Lung microvascular endothelial cell (primary cell): ENCODE measurements around the gene CTSD. TPM values are rescaled to one million over a fixed set of nuclear protein-coding genes. Genes with fewer than 3 reads are reported as not detected.

Experiments used
- DNase-seq, 2 donors: peaks; one replicate each; pipeline versions ENCODE4 v3.0.0 to v3.0.0-alpha.2; 2010; ENCODE audit warnings: low read depth in 2 of 2
- total RNA-seq: library from RNA; depleted of rRNA; stranded (reverse); fragments of >200 nt; gene quantifications from 2 replicates; pipeline ENCODE4 v1.2.1, GENCODE V29; 2014

CTSD gene
- total RNA-seq, 1 donor from 2014 or later, result 532 TPM

DNA sequence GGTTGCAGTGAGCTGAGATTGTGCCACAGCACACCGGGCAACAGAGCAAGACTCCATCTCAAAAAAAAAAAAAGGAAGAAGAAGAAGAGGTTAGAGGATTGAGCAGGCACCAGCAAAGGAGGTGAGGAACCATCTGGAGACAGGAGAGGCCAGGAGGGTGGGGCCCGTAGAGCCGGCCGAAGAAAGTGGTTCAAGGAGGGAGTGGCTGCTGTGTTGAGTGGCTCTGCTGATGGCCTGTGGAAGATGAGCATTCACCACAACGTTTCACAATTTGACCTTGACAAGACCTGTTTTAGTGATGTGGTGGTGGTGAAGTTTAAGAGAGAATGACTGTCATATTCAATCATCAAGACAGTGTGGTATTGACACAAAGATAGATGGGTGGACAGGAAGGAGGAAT lies 6.8 kb upstream of the CTSD start:
- DNase-seq, result no peak

DNA sequence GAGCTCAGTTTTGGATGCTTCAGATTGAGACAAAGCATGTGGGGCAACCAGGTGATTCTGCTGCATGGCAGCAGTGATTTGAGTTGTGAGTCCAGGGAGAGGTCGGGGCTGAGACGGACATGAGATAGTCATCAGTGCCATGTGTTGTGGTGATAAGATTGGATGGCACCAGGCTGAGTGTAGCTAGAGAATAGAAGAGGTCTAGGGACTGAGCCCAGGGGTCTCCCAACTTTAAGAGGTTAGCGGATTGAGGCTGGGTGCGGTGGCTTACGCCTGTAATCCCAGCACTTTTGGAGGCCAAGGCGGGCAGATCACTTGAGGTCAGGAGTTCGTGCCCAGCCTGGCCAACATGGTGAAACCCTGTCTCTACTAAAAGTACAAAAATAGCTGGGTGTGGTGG lies 6.3 kb upstream of the CTSD start:
- no peak for DNase-seq

DNA sequence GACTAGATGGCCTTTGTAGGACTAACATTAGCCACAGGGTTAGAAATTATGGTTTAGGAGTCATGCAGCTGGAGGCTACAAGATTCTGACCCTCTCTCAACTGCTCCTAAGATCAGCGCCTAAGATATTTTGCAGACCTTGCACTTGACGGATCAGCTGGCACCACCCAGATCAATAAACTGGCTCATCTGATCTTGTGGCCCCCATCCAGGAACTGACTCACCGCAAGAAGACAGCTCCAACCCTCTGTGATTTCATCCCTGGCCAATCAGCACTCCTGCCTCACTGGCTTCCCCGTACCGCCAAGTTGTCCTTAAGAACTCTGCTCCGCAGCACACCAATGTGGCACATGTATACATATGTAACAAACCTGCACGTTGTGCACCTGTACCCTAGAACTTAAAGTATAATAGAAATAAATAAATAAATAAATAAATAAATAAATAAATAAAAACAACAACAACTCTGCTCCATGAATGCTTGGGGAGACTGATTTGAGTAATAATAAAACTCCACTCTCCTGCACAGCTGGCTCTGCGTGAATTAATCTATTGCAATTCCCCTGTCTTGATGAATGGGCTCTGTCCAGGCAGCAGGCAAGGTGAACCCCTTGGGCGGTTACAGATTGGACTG lies 5.7 kb upstream of the CTSD start:
- peak in 1 of 2 donors; percentile 35 for DNase-seq

DNA sequence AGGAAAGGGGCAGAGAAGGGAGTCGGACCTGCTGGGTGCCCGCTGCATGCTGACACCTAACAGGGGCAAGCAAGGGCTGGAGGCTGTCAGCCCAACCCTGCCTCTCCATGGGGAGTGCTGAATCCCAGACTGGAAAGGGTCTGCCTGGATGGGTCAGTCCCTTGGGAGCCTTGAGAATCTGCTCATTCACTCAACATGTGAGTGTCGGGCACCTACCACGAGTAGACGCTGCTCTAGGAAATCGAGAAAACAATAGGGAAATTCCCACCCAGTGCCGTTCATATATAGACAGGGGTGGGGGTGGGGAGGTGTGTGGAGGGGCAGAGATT lies 4.4 kb upstream of the CTSD start:
- no peak for DNase-seq

DNA sequence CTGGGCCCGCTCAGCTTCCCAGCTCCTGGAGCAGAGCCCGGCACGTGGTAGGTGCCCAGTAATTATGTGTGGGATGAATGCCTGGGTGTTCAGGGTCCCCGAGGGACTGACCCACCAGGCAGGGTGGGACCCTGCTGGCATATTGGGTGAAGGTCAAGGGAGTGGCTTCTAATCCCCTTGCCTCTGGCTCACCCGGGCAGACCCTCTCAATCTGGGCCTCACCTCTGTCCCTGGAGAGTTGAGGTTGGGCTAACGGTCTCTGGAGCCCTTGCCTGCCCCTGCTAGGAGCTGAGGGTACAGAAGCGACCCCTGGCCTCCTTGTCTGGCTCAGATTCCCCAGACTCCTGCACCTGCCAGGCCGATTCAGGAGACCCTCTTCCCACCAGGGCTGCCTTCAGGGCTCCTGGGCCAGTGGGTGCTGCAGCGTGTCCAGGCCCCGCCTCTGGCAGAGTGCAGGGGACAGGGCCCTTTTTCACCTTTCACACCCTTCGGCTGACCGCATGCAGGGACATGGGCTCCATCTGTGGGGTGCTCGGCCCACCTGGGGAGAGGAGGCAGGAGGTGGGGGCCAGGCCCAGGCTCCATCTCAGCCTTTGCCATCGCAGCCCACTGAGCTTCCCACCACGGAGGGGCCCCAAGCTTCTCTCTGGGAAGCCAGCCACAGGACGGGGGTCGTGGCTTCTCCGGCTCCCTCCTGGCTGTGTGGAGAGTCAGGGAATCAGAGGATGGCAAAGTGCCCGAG lies 3.8 kb upstream of the CTSD start:
- no peak for DNase-seq

DNA sequence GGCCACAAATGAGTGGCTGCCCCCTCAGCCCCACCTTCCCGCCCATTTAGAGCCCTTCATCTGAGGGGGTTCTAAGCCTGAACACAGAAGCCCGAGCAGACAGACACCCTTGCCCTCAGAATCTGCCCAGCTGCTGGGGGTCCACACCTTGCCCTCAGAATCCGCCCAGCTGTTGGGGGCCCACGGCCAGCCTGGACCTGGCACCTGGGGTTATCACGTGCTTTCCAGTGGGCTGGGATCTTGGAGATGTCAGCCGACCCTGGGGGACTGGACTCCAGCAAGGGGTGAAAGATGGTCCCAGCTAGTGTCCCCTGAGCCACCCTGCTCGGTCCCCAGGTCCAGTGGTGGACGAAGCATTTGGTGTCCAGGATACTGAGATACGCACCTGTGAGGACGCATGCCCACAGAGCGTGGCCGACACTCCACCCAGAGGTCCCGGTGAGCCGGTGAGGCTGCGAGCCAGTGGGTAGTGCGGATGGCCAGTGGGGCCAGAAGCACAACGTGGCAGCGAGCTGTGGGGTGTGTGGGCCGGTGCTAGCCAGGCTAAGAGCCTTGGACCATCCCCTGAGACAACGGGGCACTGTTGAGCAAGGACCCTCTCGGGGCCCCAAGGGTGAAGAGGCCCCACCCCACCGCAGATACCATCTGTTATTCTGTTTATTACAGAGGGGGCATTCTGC lies 3.1 kb upstream of the CTSD start:
- no peak for DNase-seq

DNA sequence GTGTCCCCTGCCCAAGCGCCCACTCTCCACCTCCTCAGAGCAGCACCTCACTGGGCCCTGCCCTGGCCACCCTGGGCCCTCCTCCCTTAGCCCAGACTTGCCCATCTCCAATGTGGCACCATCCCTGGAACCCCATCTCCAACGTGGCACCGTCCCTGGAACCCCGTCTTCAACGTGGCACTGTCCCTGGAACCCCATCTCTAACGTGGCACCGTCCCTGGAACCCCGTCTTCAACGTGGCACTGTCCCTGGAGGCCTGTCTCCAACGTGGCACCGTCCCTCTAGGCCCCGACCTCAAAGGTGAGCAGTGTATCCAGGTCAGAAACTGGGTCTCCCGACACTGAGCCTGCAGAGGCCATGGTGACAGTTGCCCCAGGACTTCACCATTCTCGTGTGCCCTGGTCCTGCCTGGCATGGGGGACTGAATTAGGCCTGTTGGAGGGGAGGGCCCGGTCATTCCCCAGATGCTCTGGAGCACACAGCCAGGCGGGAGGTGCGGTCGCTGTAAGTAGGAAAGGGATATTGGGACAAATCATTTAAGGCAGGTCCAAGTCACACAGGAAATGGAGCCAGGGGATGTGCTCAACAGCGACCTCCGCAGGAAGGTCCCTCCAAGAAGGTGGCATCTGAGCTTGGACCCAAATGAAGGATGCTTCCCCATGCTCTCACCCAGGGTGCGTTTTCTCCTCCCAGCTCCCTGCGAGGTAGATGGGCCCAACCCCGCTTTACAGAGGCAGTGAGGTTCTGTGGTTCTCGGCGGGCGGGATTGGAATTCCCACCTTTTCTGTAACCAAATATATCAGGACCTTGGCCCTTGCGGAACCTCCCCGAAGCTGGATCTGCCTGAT lies 2.4 kb upstream of the CTSD start:
- no peak for DNase-seq

DNA sequence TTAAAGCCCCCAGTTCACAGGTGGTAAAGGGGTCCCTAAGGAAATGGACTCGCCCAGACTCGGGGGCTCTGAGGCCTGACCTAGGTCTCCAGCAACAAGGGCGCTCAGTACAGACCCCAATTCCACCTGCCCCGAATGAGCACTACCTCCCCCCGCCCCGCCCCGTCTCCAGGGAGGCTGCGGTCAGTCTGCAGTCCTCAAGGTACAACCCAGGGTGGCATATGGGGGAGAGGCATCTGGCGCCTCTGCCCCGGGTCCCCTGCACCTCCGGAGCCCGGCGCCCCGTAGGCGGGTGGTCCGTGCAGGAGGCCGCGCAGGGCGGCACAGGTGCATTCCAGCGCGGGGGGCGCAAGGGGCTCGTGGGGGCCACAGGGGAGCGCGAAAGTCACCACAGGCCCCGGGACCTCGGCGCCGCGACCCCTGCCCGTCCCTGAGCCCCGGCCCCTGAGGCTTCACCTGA lies 361 bp downstream of the CTSD start:
- DNase-seq, result no peak

DNA sequence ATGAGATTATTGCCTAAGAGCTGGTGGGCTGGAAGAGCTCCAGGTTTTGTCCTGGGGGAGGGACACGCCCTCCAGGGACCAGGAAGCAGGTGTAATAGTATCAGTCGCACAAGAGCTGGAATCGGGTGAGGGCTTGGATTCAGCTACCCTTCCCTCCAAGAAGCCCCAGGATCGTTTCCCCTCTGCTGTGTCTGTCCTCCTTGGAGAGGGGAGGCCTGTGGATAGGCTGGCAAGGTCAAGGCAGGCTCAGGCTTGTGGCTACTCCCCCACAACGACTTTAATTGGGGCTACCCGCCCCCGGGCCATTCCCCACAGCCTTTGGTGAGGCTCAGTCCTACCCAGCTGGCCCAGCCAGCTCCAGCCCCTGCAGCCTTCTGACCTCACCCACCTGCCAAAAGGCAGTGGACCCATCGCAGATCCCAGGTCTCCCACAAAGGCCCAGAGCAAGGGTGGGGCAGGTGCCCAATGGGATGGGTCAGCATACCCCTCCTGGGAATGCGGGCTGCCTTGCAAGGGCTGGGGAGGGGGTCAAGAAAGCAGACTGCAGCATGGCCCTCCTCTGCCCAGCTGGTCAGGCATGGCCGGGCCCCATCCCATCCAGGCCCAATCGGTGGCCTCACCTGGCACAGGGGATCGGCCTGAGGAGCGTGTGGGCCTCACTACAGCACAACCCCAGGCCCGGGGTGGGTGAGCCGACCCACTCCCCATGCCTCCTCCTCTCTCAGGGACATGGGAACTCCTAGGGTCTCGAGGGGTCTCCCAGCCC lies 1.0 kb downstream of the CTSD start:
- DNase-seq, result peak in 1 of 2 donors; percentile 86

DNA sequence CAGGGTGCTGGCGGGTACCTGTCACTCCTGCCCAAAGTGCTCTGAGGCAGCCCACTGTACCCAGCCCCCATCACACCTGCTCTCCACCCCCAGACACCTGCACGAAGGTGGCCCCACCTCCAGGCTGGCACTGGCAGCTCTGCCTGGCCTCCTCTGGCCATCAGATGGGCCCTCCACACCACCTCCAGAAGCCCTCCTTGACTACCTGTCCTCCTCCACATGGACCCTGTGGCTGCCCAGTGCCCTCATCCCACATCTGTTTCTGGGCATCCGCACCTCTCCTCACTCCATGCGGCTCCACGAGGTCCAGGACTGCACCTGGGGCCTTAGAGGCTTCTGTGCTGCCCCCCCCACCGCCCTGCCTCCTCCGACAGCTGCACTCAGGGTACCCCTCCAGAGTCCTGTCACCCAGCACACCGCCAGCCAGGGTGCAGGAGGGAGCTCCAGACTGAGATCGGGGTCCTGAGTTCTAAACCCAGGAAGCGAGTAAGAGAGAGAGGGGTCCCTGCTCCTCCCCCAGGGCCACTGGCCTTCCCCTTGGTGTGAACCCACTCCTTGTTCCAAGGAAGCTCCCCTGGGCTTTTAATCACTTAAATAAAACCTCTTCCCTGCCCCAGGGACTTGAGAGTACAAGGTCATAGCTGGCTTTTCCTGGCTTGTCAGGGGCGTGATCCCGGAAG lies 1.7 kb downstream of the CTSD start:
- DNase-seq, result peak in 1 of 2 donors; percentile 35

DNA sequence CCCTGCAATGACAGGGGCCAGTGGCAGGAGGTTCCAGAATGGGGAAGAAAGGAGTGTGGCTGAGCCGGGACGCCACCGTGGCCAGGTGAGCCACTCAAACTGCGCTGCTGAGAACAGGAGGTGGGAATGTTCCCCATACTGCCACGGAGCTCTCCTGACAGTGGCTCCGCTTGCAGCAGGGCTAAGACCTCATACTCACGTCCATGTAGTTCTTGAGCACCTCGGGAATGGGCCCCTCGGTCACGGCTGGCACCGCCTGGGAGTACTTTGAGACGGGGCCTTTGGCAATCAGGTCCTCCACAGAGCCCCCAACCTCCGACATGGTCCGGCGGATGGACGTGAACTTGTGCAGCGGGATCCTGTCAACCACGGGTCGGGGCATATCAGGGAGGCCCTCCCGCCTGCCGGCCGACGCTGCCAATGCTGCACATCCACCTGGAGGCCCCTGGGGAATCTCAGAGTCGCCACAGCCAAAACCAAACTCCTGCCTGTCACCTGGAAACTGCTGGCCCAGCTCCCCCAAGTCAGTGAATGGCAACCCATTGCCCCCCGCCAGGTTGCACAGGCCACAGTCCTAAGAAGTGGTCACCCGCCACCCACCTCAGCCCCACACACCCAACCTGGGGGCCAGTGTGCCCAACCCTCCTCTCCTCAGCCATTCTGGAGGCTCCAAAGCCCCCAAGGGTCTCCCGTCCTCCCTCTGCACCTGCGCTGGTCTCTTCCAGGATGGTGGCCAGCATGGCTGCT lies 2.4 kb downstream of the CTSD start:
- no peak for DNase-seq

DNA sequence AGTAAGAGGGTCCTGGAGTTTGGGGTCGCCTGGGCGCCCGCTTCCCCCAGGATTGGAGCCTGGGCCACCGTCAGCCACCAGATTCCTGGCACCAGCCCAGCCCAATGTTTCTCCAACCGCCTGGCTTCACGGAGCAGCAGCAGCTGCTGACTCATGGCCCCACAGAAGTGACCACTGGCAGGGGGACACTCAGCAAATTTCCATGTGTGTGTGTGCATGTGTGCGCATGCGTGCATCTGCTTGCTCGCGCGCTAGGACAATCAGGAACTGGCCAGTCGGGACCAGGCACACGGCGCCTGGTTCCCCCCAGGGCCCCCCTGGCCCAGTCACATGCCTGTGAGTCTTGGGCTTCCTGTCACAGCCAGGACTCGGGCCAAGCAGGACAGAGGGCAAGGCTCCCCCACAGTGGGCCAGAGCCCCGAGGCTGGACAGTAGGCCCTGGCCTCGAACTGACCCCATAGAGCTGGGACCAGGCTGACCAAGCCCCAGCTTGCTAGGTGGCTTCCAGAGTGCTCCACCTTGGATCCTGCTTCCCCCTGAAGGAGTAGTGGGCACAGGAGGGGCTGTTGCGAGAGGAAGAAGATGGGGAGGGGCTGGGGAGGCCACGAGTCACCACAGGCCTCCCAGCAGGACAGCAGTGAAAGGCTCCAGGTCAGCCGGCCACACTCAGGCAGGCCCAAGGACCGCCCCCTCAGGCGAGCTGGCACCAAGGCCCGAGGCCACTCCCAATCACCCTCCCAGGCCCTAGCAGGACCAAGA lies 3.2 kb downstream of the CTSD start:
- DNase-seq, result peak; percentile 75 to 97

DNA sequence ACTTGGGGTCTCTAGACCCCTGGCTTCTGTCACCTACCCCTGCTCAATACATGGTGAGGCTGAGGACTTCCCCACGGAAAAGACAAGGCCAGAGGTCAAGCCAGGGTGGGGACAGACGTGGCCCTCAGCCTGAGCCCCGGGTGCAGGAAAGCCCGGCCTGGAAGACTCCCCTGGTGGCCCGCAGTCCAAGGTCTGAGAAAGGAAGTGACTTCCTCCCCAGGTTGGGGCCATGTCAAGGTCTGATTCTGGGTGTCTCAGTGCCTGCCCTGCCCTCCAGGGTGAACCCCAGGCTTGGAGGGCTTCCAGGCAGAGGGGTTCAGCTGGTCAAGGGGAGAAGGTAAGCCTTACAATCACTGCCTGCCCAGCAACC lies 3.9 kb downstream of the CTSD start:
- DNase-seq, result no peak

DNA sequence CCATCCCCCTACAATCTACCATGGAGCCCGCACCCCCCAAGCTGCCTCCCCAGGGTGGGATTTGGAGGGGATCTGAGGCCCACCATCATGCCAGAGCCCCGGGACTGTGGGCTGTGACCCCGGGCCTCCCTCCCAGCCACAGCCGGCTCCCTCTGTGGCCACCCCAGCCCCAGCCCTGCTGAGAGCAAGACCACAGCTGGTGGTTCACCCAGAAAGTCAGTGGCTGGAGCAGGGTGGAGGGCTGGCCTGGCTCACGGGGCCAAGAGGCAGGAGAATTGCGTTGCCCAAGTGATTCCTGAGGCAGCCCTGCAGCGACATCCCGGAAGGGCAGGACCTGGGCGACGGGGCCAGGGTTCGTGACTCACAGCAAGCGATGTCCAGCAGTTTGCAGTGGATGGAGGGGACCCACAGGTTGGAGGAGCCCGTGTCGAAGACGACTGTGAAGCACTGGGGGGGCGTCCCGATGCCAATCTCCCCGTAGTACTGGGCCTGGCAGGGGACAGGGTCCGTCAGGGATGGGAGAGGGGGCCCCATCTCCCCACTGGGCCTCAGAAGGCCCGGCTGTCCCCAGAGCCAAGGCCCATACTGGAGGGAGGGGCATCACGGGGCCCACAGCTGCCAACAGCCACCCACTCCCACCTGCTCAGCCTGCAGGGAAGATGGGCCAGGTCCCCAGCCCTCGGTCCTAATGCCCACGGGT lies 4.4 kb downstream of the CTSD start:
- DNase-seq, result no peak

DNA sequence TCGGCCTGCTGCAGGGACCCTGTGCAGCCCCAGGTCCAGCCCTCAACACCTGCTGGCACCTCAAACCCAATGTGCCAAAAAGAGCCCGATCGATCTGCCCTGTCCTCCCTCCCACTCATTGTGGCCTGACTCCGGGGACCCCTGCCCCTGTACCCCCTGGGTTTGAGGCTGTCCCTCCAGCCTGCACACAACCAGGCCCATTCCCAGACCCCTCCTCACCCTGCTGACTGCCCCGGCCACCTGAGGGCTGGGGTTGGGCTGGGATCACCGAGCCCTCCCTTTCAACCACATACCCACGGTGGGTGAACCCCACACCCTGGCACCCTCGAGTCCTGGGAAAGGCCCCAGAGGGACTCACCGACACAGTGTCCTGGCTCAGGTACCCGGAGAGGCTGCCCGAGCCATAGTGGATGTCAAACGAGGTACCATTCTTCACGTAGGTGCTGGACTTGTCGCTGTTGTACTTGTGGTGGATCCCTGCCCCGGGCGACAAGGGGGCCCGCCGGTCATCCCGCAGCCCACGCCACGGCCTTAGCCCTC lies 5.0 kb downstream of the CTSD start:
- DNase-seq, result no peak

DNA sequence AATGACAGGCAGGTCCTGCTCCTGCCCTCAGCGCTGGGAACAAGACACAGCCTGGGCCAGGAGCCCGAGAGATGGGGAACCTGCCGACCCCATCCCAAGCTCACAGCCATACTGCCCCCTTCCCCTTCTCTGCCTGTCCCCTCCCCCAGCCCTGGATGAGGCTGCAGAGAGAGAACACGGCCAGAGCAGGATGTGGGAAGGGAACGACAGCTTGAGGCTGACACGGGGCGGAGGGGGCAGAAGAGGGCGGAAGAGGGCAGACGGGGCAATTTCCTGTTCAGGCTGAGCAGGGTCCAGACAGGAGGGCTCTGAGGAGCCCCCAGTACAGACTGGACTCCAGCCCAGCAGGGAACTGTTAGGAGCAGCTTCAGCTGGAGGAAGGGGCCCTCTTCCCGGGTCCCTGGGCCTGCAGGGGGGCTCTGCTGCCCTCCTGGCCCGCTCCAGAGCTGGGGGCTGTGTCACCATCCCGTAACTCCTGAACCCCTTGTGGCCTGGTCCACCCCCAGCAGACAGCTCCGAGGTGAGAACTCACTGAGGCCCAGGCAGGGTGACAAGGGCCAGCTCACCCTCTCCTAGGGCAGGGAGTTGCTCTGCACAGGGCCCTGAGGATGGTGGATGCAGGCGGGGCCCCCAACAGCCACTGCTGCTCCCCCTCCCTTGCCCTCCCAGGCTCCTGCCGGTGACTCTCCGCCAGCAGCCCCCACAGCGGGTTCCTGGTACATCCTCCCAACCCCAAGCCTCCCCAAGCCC lies 5.7 kb downstream of the CTSD start:
- DNase-seq, result no peak
